Measurements from ENCODE around the gene RRAS2.

RRAS2 gene

GRCh38 chr11:14342906-14343305 is 16.1 kb downstream of the RRAS2 start:
- DNase-seq (ENCODE audit: low read depth, low spot score): no peak

GRCh38 chr11:14341968-14342367 is 17.0 kb downstream of the RRAS2 start:
- no peak overlapping the region for H3K27ac ChIP-seq
- DNase-seq (ENCODE audit: low read depth, low spot score): no peak

More at GRCh38 chr11:14342906-14343305, 16.1 kb downstream of the RRAS2 start:
- H3K27ac ChIP-seq: no peak overlapping the region

- no peak for DNase-seq (ENCODE audit: low read depth, low spot score)
- no peak overlapping the region for H3K27ac ChIP-seq
Measured at GRCh38 chr11:14340721-14341120, 18.3 kb downstream of the RRAS2 start.

- H3K27ac ChIP-seq: no peak overlapping the region
- no peak for DNase-seq (ENCODE audit: low read depth, low spot score)
Measured at GRCh38 chr11:14339356-14339755, 19.6 kb downstream of the RRAS2 start.

GRCh38 chr11:14336507-14337503 is 22.2 kb downstream of the RRAS2 start:
- DNase-seq (ENCODE audit: low read depth, low spot score): peak; percentile 97
- peak overlapping the region; percentile 98 for H3K27ac ChIP-seq

- no peak for DNase-seq (ENCODE audit: low read depth, low spot score)
Measured at GRCh38 chr11:14335712-14336111, 23.3 kb downstream of the RRAS2 start.

GRCh38 chr11:14334893-14335292 is 24.1 kb downstream of the RRAS2 start:
- no peak for DNase-seq (ENCODE audit: low read depth, low spot score)
- no peak overlapping the region for H3K27ac ChIP-seq

More at GRCh38 chr11:14335712-14336111, 23.3 kb downstream of the RRAS2 start:
- H3K27ac ChIP-seq: peak overlapping the region; percentile 98

- no peak overlapping the region for H3K27ac ChIP-seq
- DNase-seq (ENCODE audit: low read depth, low spot score): no peak
Measured at GRCh38 chr11:14334192-14334591, 24.8 kb downstream of the RRAS2 start.

- no peak overlapping the region for H3K27ac ChIP-seq
- no peak for DNase-seq (ENCODE audit: low read depth, low spot score)
Measured at GRCh38 chr11:14331476-14332136, 27.4 kb downstream of the RRAS2 start.

GRCh38 chr11:14330881-14331280 is 28.1 kb downstream of the RRAS2 start:
- H3K27ac ChIP-seq: no peak overlapping the region
- DNase-seq (ENCODE audit: low read depth, low spot score): no peak

- H3K27ac ChIP-seq: no peak overlapping the region
Measured at GRCh38 chr11:14329702-14330101, 29.3 kb downstream of the RRAS2 start.

GRCh38 chr11:14327116-14327515 is 31.9 kb downstream of the RRAS2 start:
- DNase-seq (ENCODE audit: low read depth, low spot score): no peak
- no peak overlapping the region for H3K27ac ChIP-seq

More at GRCh38 chr11:14329702-14330101, 29.3 kb downstream of the RRAS2 start:
- no peak for DNase-seq (ENCODE audit: low read depth, low spot score)

GRCh38 chr11:14323118-14323676 is 35.8 kb downstream of the RRAS2 start:
- no peak for DNase-seq (ENCODE audit: low read depth, low spot score)
- no peak overlapping the region for H3K27ac ChIP-seq

- H3K27ac ChIP-seq: no peak overlapping the region
- no peak for DNase-seq (ENCODE audit: low read depth, low spot score)
Measured at GRCh38 chr11:14322510-14322909, 36.5 kb downstream of the RRAS2 start.

GRCh38 chr11:14320020-14320419 is 39.0 kb downstream of the RRAS2 start:
- DNase-seq (ENCODE audit: low read depth, low spot score): no peak
- H3K27ac ChIP-seq: no peak overlapping the region

GRCh38 chr11:14318581-14318981 is 40.4 kb downstream of the RRAS2 start:
- peak overlapping the region; percentile 52 for H3K27ac ChIP-seq
- no peak for DNase-seq (ENCODE audit: low read depth, low spot score)

GRCh38 chr11:14317659-14318325 is 41.2 kb downstream of the RRAS2 start:
- peak overlapping the region; percentile 52 for H3K27ac ChIP-seq
- DNase-seq (ENCODE audit: low read depth, low spot score): no peak

GRCh38 chr11:14315130-14315529 is 43.9 kb downstream of the RRAS2 start:
- no peak for DNase-seq (ENCODE audit: low read depth, low spot score)
- no peak overlapping the region for H3K27ac ChIP-seq

GRCh38 chr11:14314127-14314526 is 44.9 kb downstream of the RRAS2 start:
- DNase-seq (ENCODE audit: low read depth, low spot score): no peak
- no peak overlapping the region for H3K27ac ChIP-seq

- DNase-seq (ENCODE audit: low read depth, low spot score): no peak
- H3K27ac ChIP-seq: no peak overlapping the region
Measured at GRCh38 chr11:14312736-14313438, 46.1 kb downstream of the RRAS2 start.
